GM12873 (cell line): ENCODE data around the gene RGS5.

Source experiments
- CTCF ChIP-seq: IDR thresholded peaks from 2 replicates; pipeline ENCODE4 v1.5.1; 2012; ENCODE audit warnings: low read depth, mild to moderate bottlenecking, moderate library complexity, low read length, control low read depth; ENCODE audit not compliant: insufficient read depth; ENCODE audit errors: missing control alignments

RGS5 gene

GRCh38 chr1:163227126-163227525 is 24.4 kb upstream of the RGS5 start:
- no peak for TF ChIP-seq CTCF

DNA sequence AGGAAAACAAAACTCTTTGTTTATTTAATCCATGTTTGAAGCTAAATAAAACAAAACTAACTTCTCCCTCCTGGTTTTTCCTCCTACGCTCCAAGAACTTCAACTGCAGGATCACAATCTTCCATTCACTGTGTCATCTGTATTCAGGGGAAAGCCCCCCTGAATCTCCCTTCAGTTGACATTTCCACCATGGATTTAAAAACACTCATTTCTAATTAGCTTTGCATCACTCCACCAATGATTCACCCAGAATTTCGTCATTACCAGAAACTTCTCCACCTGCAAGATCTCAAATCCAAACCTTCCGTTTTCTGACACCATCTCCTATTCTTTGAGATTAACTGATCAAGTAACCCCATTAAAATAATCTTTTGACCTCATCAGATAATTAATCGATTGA is 10.9 kb upstream of the RGS5 start:
- TF ChIP-seq CTCF, result no peak

DNA sequence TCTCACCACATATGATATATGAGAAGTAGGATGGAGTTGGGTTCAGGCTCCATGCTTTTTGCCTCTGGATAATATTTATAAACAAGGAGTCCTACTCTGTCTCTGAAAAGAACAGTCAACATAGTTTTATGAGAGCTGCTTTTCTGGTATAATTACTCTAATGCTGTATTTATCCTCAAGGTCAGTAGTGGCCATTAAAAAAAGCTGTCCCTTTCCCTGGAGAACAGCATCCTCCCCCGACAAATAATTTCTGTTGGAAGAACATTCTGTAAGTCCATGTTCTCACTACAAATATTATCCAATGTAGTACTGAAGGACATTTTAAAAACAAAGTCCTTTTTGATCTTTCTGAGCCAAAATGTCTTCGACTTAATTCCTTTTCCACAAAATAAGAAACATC is 9.0 kb upstream of the RGS5 start:
- TF ChIP-seq CTCF, result no peak

GRCh38 chr1:163205513-163205912 is 2.8 kb upstream of the RGS5 start:
- no peak for TF ChIP-seq CTCF

GRCh38 chr1:163203561-163203960 is 845 bp upstream of the RGS5 start:
- no peak for TF ChIP-seq CTCF

DNA sequence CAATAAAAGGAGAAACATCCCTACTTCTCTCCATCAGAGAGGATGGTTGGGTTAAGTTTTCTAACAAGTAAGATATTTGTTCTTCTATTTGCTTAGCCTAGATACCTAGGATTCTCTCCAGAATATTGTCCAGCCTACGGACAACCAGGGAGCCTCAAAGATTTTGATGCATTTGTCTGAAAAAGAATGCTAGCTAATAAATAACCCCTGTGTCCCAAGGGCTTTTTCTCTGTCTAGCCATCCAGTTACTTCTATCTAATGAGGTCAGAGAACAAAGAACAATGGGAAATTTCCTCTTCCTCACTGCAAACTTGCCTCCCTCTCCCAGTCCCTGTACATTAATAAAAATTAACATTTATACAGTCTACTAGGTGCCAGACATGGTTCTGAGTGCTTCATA is 810 bp downstream of the RGS5 start:
- TF ChIP-seq CTCF, result no peak

- no peak for TF ChIP-seq CTCF
Measured at GRCh38 chr1:163197022-163197421, 5.7 kb downstream of the RGS5 start.

GRCh38 chr1:163196449-163196787 is 6.3 kb downstream of the RGS5 start:
- TF ChIP-seq CTCF, result no peak
